ENCODE results near the gene GRIP1.

GRIP1 gene

DNA sequence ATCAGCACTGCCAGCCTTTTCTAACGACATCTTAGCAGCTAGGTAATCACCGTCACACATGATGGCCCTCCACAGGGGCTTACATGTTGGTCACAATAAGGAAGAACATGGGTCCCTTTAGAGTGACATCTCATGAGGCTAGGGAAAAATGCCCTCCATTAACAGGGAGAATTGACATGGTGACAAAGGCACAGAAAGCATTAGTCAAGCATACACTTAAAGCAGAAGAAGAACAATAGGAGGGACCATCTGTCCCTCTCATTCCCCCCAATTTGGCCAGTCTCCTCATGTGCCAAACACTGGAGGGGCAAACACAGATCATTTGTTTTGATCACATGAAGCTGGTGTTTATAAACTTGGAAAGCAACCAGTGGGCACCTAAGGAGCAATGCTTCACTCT is 78.0 kb downstream of the GRIP1 start:
- Histone ChIP-seq H3K27ac (ENCODE audit: low read length) (no peak overlapping the region), H3K9ac (ENCODE audit: low read depth, low read length) (no peak overlapping the region), H3K4me1 (ENCODE audit: insufficient read depth, low read length) (peaks cover 8% of the 10 kb centered on the region; the same call in 1 of the 2 replicates), H3K4me2 (ENCODE audit: insufficient read depth, low read length) (no peak overlapping the region), H3K36me3 (ENCODE audit: insufficient read depth, low read length) (no peaks in the 10 kb centered on the region), H3K9me3 (ENCODE audit: insufficient read depth, low read length, severe bottlenecking) (no peaks in the 10 kb centered on the region), H3K27me3 (ENCODE audit: insufficient read depth, low read length, poor library complexity) (no peaks in the 10 kb centered on the region), H4K20me1 (ENCODE audit: insufficient read depth, low read length) (no peaks in the 10 kb centered on the region), H3K4me3 (ENCODE audit: low read depth in 1 of 2, low read length in 2 of 2) (no peak overlapping the region), H3K79me2 (ENCODE audit: insufficient read depth, low read length) (no peaks in the 10 kb centered on the region), H2AFZ (ENCODE audit: low read depth, low read length) (no peak overlapping the region)
- no peak for TF ChIP-seq EZH2 (IDR thresholded peaks at IDR 0.05; ENCODE audit: borderline replicate concordance, low read depth, low read length, severe bottlenecking)
- no peak for TF ChIP-seq CTCF (IDR thresholded peaks at IDR 0.05; ENCODE audit: borderline replicate concordance, extremely low read depth, low read length, poor library complexity, severe bottlenecking)
- DNase-seq, result no peak
- ATAC-seq (ENCODE audit: insufficient read depth, low read depth), result no peak

DNA sequence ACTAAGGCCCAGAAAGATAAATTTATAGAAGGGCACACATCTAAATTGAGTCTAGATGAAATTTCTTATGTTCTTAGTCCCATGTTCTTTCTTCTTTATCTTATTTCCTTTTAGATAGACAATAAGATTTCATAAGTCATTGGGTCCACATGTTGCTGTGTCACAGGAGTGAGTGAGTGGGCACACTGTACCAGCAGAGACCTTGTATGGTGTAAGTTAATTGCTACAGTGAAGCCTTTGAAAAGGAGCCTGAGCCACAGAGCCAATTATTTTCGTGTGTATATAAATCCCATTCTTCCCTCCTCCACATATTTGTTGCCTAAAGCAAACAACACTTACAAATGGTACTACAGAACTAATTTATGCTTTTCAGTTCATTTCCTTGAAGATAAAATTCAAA is 79.1 kb downstream of the GRIP1 start:
- H3K27me3 ChIP-seq (ENCODE audit: insufficient read depth, low read length, poor library complexity), result no peaks in the 10 kb centered on the region
- H4K20me1 ChIP-seq (ENCODE audit: insufficient read depth, low read length), result no peaks in the 10 kb centered on the region
- H3K4me2 ChIP-seq (ENCODE audit: insufficient read depth, low read length), result no peak overlapping the region
- H3K9ac ChIP-seq (ENCODE audit: low read depth, low read length), result no peak overlapping the region
- no peaks in the 10 kb centered on the region for H3K36me3 ChIP-seq (ENCODE audit: insufficient read depth, low read length)
- no peak overlapping the region for H3K27ac ChIP-seq (ENCODE audit: low read length)
- TF ChIP-seq EZH2 (IDR thresholded peaks at IDR 0.05; ENCODE audit: borderline replicate concordance, low read depth, low read length, severe bottlenecking), result no peak
- no peak for TF ChIP-seq CTCF (IDR thresholded peaks at IDR 0.05; ENCODE audit: borderline replicate concordance, extremely low read depth, low read length, poor library complexity, severe bottlenecking)
- no peak overlapping the region for H2AFZ ChIP-seq (ENCODE audit: low read depth, low read length)
- H3K4me3 ChIP-seq (ENCODE audit: low read depth in 1 of 2, low read length in 2 of 2), result no peak overlapping the region
- DNase-seq (no peak), ATAC-seq (ENCODE audit: insufficient read depth, low read depth) (no peak)
- H3K9me3 ChIP-seq (ENCODE audit: insufficient read depth, low read length, severe bottlenecking), result no peaks in the 10 kb centered on the region
- peaks cover 8% of the 10 kb centered on the region; the same call in 1 of the 2 replicates for H3K4me1 ChIP-seq (ENCODE audit: insufficient read depth, low read length)
- H3K79me2 ChIP-seq (ENCODE audit: insufficient read depth, low read length), result no peaks in the 10 kb centered on the region

DNA sequence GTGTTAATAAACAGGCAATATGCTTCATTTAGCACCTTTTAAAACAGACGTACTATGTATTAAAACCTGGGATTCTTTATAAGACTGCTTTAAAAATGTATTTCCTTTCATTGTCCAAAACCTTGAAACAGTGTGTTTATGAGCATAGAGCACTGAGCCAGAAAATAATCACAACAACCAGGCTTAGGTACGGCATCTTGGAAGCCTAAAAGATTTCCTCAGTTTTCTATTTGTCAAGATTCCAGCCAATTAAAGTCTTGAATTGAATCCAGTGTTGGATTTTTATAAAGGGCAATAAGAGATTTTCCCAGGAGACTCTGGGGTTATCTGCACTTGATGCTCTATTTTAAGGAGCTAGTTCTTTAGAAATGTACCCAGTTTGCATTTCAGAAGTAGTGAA is 80.3 kb downstream of the GRIP1 start:
- H3K4me2 ChIP-seq (ENCODE audit: insufficient read depth, low read length), result no peak overlapping the region
- H3K9ac ChIP-seq (ENCODE audit: low read depth, low read length), result no peak overlapping the region
- ATAC-seq (ENCODE audit: insufficient read depth, low read depth) (no peak), DNase-seq (no peak)
- TF ChIP-seq EZH2 (IDR thresholded peaks at IDR 0.05; ENCODE audit: borderline replicate concordance, low read depth, low read length, severe bottlenecking), result no peak
- no peak for TF ChIP-seq CTCF (IDR thresholded peaks at IDR 0.05; ENCODE audit: borderline replicate concordance, extremely low read depth, low read length, poor library complexity, severe bottlenecking)
- H3K4me1 ChIP-seq (ENCODE audit: insufficient read depth, low read length), result peaks cover 8% of the 10 kb centered on the region; the same call in 1 of the 2 replicates
- no peaks in the 10 kb centered on the region for H3K27me3 ChIP-seq (ENCODE audit: insufficient read depth, low read length, poor library complexity)
- no peaks in the 10 kb centered on the region for H3K79me2 ChIP-seq (ENCODE audit: insufficient read depth, low read length)
- H3K36me3 ChIP-seq (ENCODE audit: insufficient read depth, low read length), result no peaks in the 10 kb centered on the region
- H3K27ac ChIP-seq (ENCODE audit: low read length), result no peak overlapping the region
- H4K20me1 ChIP-seq (ENCODE audit: insufficient read depth, low read length), result no peaks in the 10 kb centered on the region
- H3K9me3 ChIP-seq (ENCODE audit: insufficient read depth, low read length, severe bottlenecking), result no peaks in the 10 kb centered on the region
- H3K4me3 ChIP-seq (ENCODE audit: low read depth in 1 of 2, low read length in 2 of 2), result no peak overlapping the region
- H2AFZ ChIP-seq (ENCODE audit: low read depth, low read length), result no peak overlapping the region

GRCh38 chr12:66598079-66598478 is 80.8 kb downstream of the GRIP1 start:
- TF ChIP-seq CTCF (IDR thresholded peaks at IDR 0.05; ENCODE audit: borderline replicate concordance, extremely low read depth, low read length, poor library complexity, severe bottlenecking), result no peak
- TF ChIP-seq EZH2 (IDR thresholded peaks at IDR 0.05; ENCODE audit: borderline replicate concordance, low read depth, low read length, severe bottlenecking), result no peak
- ATAC-seq (ENCODE audit: insufficient read depth, low read depth) (no peak), DNase-seq (no peak)
- Histone ChIP-seq H3K36me3 (ENCODE audit: insufficient read depth, low read length) (no peaks in the 10 kb centered on the region), H4K20me1 (ENCODE audit: insufficient read depth, low read length) (no peaks in the 10 kb centered on the region), H3K4me2 (ENCODE audit: insufficient read depth, low read length) (no peak overlapping the region), H3K4me3 (ENCODE audit: low read depth in 1 of 2, low read length in 2 of 2) (no peak overlapping the region), H3K9me3 (ENCODE audit: insufficient read depth, low read length, severe bottlenecking) (no peaks in the 10 kb centered on the region), H3K4me1 (ENCODE audit: insufficient read depth, low read length) (peaks cover 8% of the 10 kb centered on the region; the same call in 1 of the 2 replicates), H3K9ac (ENCODE audit: low read depth, low read length) (no peak overlapping the region), H3K79me2 (ENCODE audit: insufficient read depth, low read length) (no peaks in the 10 kb centered on the region), H2AFZ (ENCODE audit: low read depth, low read length) (no peak overlapping the region), H3K27me3 (ENCODE audit: insufficient read depth, low read length, poor library complexity) (no peaks in the 10 kb centered on the region), H3K27ac (ENCODE audit: low read length) (no peak overlapping the region)

Data from DND-41 (cell line).